MM.1S (cell line): ENCODE measurements around the gene ERICH4.

Source experiments
- DNase-seq: peaks from one replicate; pipeline ENCODE4 v3.0.0-alpha.2; 2015
- H2AFZ ChIP-seq: fragments of 300-600 bp; sonication (generic); 2 replicates; pipeline ENCODE4 v1.6.0; 2016; ENCODE audit warnings: antibody characterized with exemption, low read length
- H3F3A ChIP-seq: fragments of 300-600 bp; sonication (generic); 2 replicates; pipeline ENCODE4 v1.6.1; 2016; ENCODE audit warnings: mild to moderate bottlenecking, antibody characterized with exemption, low read length, moderate library complexity, mixed read lengths; ENCODE audit not compliant: insufficient read depth
- H3K27ac ChIP-seq: fragments of 300-600 bp; sonication (generic); 2 replicates; pipeline ENCODE4 v1.5.1; 2016; ENCODE audit warnings: mild to moderate bottlenecking, low read length
- H3K27me3 ChIP-seq: fragments of 300-600 bp; sonication (generic); replicated peaks from 2 replicates; pipeline ENCODE4 v1.6.0; 2016; ENCODE audit warnings: low read length; ENCODE audit not compliant: insufficient read depth
- H3K36me3 ChIP-seq: fragments of 300-600 bp; sonication (generic); replicated peaks from 2 replicates; pipeline ENCODE4 v1.6.1; 2016; ENCODE audit warnings: mild to moderate bottlenecking, low read length, mixed read lengths; ENCODE audit not compliant: insufficient read depth
- H3K4me1 ChIP-seq: fragments of 300-600 bp; sonication (generic); 2 replicates; pipeline ENCODE4 v1.6.1; 2016; ENCODE audit warnings: low read length, mixed read lengths
- H3K4me2 ChIP-seq: fragments of 300-600 bp; sonication (generic); 2 replicates; pipeline ENCODE4 v1.6.0; 2016; ENCODE audit warnings: low read depth, low read length
- H3K4me3 ChIP-seq: fragments of 300-600 bp; sonication (generic); 2 replicates; pipeline ENCODE4 v1.5.1; 2016; ENCODE audit warnings: low read length, mixed read lengths
- H3K79me2 ChIP-seq: fragments of 300-600 bp; sonication (generic); 2 replicates; pipeline ENCODE4 v1.6.1; 2016; ENCODE audit warnings: mixed run types, low read length, mixed read lengths
- H3K9ac ChIP-seq: fragments of 300-600 bp; sonication (generic); 2 replicates; pipeline ENCODE4 v1.6.1; 2016; ENCODE audit warnings: low read length, mixed read lengths
- H3K9me2 ChIP-seq: fragments of 300-600 bp; sonication (generic); replicated peaks from 2 replicates; pipeline ENCODE4 v1.6.1; 2016; ENCODE audit warnings: mild to moderate bottlenecking, low read length, mixed read lengths; ENCODE audit not compliant: insufficient read depth
- H3K9me3 ChIP-seq: fragments of 300-600 bp; sonication (generic); replicated peaks from 2 replicates; pipeline ENCODE4 v1.6.1; 2016; ENCODE audit warnings: mild to moderate bottlenecking, low read length, mixed read lengths; ENCODE audit not compliant: insufficient read depth
- H4K20me1 ChIP-seq: fragments of 300-600 bp; sonication (generic); 2 replicates; pipeline ENCODE4 v1.6.1; 2016; ENCODE audit warnings: mild to moderate bottlenecking, low read length, moderate library complexity, mixed read lengths; ENCODE audit not compliant: insufficient read depth
- CTCF ChIP-seq: fragments of 300-600 bp; sonication (generic); IDR thresholded peaks from 2 replicates; pipeline ENCODE4 v1.5.1; 2016; ENCODE audit warnings: antibody characterized with exemption, low read length, mixed read lengths
- EZH2 ChIP-seq: fragments of 300-600 bp; sonication (generic); optimal IDR thresholded peaks from 2 replicates; pipeline ENCODE3; 2017; ENCODE audit warnings: low read depth, mild to moderate bottlenecking, antibody characterized with exemption, low read length, mixed read lengths
- EZH2phosphoT487 ChIP-seq: fragments of 300-600 bp; sonication (generic); IDR thresholded peaks from 2 replicates; pipeline ENCODE4 v1.6.1; 2018; ENCODE audit warnings: antibody characterized with exemption, low read length

Gene ERICH4

GRCh38 chr19:41478171-41478570 lies 35.2 kb downstream of the ERICH4 start:
- Histone ChIP-seq H3K79me2 (no peaks in the 10 kb centered on the region), H2AFZ (no peak overlapping the region), H4K20me1 (no peaks in the 10 kb centered on the region), H3K4me3 (no peak overlapping the region), H3K9ac (no peak overlapping the region), H3K9me3 (no peaks in the 10 kb centered on the region), H3K27me3 (peaks cover 11% of the 10 kb centered on the region; the same call in 1 of the 2 replicates), H3F3A (no peaks in the 10 kb centered on the region), H3K4me1 (0 out of 2 replicates have a peak, but pooled peaks cover 4% of the 10 kb centered on the region), H3K4me2 (no peak overlapping the region), H3K27ac (no peak overlapping the region), H3K36me3 (no peaks in the 10 kb centered on the region), H3K9me2 (no peaks in the 10 kb centered on the region)
- TF ChIP-seq EZH2, result no peak
- no peak for TF ChIP-seq EZH2phosphoT487
- no peak for DNase-seq

- no peaks in the 10 kb centered on the region for H3F3A ChIP-seq
- 0 out of 2 replicates have a peak, but pooled peaks cover 4% of the 10 kb centered on the region for H3K4me1 ChIP-seq
- no peaks in the 10 kb centered on the region for H4K20me1 ChIP-seq
- no peaks in the 10 kb centered on the region for H3K9me3 ChIP-seq
- no peak overlapping the region for H3K9ac ChIP-seq
- H3K79me2 ChIP-seq, result no peaks in the 10 kb centered on the region
- H3K27ac ChIP-seq, result no peak overlapping the region
- H2AFZ ChIP-seq, result no peak overlapping the region
- no peak overlapping the region for H3K4me2 ChIP-seq
- no peak for DNase-seq
- H3K36me3 ChIP-seq, result no peaks in the 10 kb centered on the region
- H3K9me2 ChIP-seq, result no peaks in the 10 kb centered on the region
- H3K27me3 ChIP-seq, result peaks cover 12% of the 10 kb centered on the region; the same call in 1 of the 2 replicates
- TF ChIP-seq EZH2, result no peak
- no peak for TF ChIP-seq CTCF
- TF ChIP-seq EZH2phosphoT487, result no peak
- no peak overlapping the region for H3K4me3 ChIP-seq
These were observed 36.2 kb downstream of the ERICH4 start for GRCh38 chr19:41478875-41479756.

- peaks cover 12% of the 10 kb centered on the region; the same call in 1 of the 2 replicates for H3K27me3 ChIP-seq
- H3K4me2 ChIP-seq, result no peak overlapping the region
- TF ChIP-seq EZH2phosphoT487 (no peak), EZH2 (no peak), CTCF (no peak)
- no peaks in the 10 kb centered on the region for H3K79me2 ChIP-seq
- H3K27ac ChIP-seq, result no peak overlapping the region
- 0 out of 2 replicates have a peak, but pooled peaks cover 4% of the 10 kb centered on the region for H3K4me1 ChIP-seq
- no peaks in the 10 kb centered on the region for H4K20me1 ChIP-seq
- no peak overlapping the region for H3K4me3 ChIP-seq
- no peaks in the 10 kb centered on the region for H3F3A ChIP-seq
- no peak for DNase-seq
- H3K9me2 ChIP-seq, result no peaks in the 10 kb centered on the region
- H3K9ac ChIP-seq, result no peak overlapping the region
- H3K36me3 ChIP-seq, result no peaks in the 10 kb centered on the region
- no peak overlapping the region for H2AFZ ChIP-seq
- H3K9me3 ChIP-seq, result no peaks in the 10 kb centered on the region
These were observed 36.8 kb downstream of the ERICH4 start for GRCh38 chr19:41479757-41480191.
